VCaP (cell line): ENCODE results near the gene YIPF2.

Experiments
- H3K27ac ChIP-seq: fragments of 450-650 bp; 2 replicates; pipeline ENCODE4 v1.5.1; 2017
- TF ChIP-seq, protein P1 (sequence below): fragments of 450-650 bp; conservative IDR thresholded peaks from 2 replicates; pipeline ENCODE4 v1.5.1; 2017; ENCODE audit warnings: mild to moderate bottlenecking, moderate library complexity

The YIPF2 gene

GRCh38 chr19:10920781-10921180 lies 7.7 kb downstream of the YIPF2 start:
- H3K27ac ChIP-seq = no peak overlapping the region
- TF ChIP-seq, protein P1, sequence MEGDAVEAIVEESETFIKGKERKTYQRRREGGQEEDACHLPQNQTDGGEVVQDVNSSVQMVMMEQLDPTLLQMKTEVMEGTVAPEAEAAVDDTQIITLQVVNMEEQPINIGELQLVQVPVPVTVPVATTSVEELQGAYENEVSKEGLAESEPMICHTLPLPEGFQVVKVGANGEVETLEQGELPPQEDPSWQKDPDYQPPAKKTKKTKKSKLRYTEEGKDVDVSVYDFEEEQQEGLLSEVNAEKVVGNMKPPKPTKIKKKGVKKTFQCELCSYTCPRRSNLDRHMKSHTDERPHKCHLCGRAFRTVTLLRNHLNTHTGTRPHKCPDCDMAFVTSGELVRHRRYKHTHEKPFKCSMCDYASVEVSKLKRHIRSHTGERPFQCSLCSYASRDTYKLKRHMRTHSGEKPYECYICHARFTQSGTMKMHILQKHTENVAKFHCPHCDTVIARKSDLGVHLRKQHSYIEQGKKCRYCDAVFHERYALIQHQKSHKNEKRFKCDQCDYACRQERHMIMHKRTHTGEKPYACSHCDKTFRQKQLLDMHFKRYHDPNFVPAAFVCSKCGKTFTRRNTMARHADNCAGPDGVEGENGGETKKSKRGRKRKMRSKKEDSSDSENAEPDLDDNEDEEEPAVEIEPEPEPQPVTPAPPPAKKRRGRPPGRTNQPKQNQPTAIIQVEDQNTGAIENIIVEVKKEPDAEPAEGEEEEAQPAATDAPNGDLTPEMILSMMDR = no peak

DNA sequence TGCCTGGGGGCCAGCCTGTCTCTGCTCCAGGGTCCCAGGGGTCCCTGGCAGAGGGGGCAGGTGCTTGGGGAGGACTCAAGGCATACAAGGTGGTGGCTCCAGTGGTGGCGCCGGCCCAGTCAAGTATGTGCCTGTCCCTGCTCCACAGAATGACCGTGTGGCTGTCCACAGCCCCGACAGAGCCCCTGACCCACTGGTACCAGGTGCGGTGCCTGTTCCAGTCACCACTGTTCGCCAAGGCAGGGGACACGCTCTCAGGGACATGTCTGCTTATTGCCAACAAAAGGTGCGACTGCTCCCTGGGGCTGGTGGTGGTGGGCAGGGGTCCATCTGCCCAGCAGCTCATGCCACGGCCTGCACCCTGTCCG lies 8.2 kb downstream of the YIPF2 start:
- H3K27ac ChIP-seq = no peak overlapping the region
- TF ChIP-seq, protein P1 = no peak

DNA sequence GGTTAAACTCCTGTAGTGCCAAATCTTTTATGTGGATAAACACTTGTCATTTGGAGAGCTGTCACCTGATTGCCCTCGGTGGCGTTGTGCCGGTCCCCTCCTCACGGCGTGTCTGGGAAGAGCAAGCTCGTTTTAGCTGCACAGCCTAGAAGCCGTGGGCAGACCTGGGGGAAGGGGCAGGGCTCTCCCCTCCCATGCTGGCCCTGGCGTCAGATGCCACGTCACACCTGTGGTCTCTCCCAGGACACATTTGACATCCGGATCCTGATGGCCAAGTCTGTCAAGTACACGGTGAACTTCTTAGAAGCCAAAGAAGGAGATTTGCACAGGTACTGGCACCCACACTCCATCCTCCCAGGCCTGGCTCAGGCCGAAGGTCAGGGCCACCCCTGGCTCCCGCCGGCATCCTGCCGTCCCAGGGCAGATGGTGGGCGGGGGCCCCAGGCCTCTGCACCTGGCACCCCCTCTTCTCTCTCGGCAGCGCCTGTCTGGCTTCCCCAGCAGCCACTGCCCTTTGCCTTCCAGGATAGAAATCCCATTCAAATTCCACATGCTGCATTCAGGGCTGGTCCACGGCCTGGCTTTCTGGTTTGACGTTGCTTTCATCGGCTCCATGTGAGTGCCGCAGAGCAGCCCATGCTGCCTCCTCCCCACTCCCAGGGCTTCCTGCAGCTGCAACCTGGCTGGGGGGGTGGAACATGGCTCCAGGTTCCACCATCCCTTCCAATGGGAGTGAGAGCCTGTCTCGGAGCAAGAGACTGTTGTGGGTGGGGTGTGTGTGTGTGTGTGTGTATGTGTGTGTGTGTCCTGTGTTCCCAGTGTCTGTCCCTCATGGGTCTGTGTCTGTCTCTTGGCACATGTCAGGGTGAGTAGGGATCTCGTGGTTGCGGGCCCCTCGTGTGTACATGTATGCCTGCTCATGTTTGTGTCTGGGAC lies 8.8 kb downstream of the YIPF2 start:
- TF ChIP-seq, protein P1 = no peak
- no peak overlapping the region for H3K27ac ChIP-seq

GRCh38 chr19:10918359-10918758 lies 10.1 kb downstream of the YIPF2 start:
- H3K27ac ChIP-seq = no peak overlapping the region

GRCh38 chr19:10916602-10917001 lies 11.8 kb downstream of the YIPF2 start:
- TF ChIP-seq, protein P1 = no peak
- no peak overlapping the region for H3K27ac ChIP-seq

More at GRCh38 chr19:10918359-10918758, 10.1 kb downstream of the YIPF2 start:
- TF ChIP-seq, protein P1 = no peak

DNA sequence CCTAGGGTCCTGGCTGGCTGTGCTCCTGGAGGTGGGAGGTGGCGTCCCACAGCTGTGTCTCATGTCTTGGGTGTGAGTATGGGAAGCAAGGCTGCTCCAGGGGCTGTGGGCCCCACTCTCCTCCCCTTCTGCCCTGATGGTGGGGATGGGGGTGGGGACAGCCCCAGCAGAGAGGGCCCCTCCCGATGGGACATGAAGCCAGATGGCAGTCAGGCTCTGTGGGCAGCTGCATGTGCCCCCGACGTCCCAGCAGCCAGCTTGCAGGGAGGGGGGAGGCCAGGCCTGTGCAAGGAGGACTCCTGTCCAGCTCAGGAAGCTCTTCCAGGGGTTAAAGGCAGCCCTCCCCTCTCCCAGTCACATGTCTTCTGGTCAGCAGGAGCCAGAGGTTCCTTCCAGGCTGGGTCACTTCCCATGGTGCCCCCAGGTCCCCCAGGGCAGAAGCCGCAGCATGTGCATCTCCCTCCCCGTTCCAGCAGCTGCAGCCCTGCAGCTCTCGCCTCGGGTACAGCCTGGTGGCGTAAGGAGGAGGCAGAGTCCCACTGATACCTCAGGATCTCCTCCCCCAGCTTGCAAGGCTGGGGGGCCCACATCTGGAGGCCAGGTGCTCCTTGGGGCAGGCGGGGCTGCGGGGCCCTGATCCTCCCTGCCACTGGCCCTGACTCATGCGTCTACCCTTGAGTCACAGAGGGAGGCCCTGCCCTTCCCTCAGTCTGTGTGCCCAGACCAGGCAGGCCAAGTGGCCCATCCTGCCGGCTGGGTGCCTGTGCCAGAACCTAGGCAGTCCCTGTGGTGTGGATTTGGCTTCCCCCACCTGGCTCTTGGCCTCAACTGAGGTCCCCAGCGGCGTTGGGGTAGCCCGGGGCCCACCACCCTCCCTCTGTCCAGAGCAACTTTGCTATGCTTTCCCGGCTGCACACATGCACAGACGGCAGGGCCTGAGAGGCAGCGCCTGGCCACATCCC lies 13.0 kb downstream of the YIPF2 start:
- no peak overlapping the region for H3K27ac ChIP-seq

More for the DNA sequence above, 13.0 kb downstream of the YIPF2 start:
- TF ChIP-seq, protein P1 = no peak
